Nephron progenitor cell (in vitro differentiated cells): Measurements from ENCODE around the gene GAK.
"Not testable (repeated sequence)": the region's sequence is repeated elsewhere in the genome, so short reads cannot be mapped to it uniquely, and the experiment has no call there.

Experiments used
- DNase-seq: peaks from one replicate; pipeline ENCODE4 v3.0.0; 2021
- H3K27ac Mint-ChIP-seq: 2 replicates; pipeline ENCODE4 v1.8.0; 2021; ENCODE audit warnings: mild to moderate bottlenecking, moderate library complexity, mixed read lengths
- H3K27me3 Mint-ChIP-seq: 2 replicates; pipeline ENCODE4 v1.8.0; 2021; ENCODE audit warnings: mild to moderate bottlenecking, low read depth, mixed read lengths; ENCODE audit not compliant: poor library complexity
- H3K36me3 Mint-ChIP-seq: 2 replicates; pipeline ENCODE4 v1.8.0; 2021; ENCODE audit warnings: low read depth, mixed read lengths
- H3K4me1 Mint-ChIP-seq: 2 replicates; pipeline ENCODE4 v1.8.0; 2021; ENCODE audit warnings: mixed read lengths
- H3K4me3 Mint-ChIP-seq: 2 replicates; pipeline ENCODE4 v1.8.0; 2021; ENCODE audit warnings: mild to moderate bottlenecking, moderate library complexity, mixed read lengths
- H3K9me3 Mint-ChIP-seq: 2 replicates; pipeline ENCODE4 v1.8.0; 2021; ENCODE audit warnings: mild to moderate bottlenecking, moderate library complexity, mixed read lengths
- TF ChIP-seq, protein P1 (sequence below): fragments of 200-600 bp; sonication (generic); IDR thresholded peaks from 2 replicates; pipeline ENCODE4 v1.5.0; 2021; ENCODE audit warnings: antibody characterized with exemption

The GAK gene

DNA sequence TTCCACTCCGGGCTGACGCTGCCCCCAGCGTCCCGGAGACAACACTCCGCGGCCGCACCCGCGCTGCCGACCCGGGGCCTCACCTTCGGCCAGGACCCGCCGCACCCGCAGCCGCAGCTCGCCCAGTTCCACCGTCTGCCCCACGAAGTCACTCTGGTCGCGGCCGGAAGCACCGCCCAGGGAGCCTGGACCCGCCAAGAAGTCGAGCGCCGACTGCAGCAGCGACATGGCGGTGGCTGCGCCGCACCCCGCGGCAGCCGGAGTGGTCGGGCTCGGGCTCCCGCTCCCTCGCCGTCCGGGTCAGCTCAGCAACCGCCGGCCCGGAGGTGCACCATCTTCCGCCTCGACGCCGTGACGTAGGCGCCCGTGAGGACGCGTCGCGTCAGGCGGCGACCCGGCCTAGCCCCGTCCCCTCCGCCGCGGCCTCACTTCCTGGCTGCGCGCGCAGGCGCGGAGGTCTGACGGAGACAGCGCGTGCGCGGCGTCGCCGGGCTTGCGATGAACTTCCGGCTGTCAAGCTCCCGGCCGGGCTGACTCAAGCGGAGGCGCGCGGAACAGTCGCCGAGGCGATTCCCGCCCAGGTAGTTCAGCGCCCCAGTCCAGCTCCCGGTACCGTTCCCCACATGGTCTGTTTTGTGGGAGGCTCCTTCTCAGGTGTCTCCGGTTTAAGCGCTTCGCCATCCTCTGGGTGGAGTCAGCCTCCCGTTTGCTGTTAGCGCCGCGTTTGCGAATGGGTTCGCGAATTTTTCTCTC is at the start of gene GAK, which contains the start of gene TMEM175:
GAK (minus strand) TSS at position 357 of the 753 bp plus-strand sequence; CDS start at position 228, 129 bp downstream.
TMEM175 (plus strand) TSS at position 501 of the 753 bp plus-strand sequence. CDS start 15,280 bp downstream, outside the sequence.
- H3K4me1 Mint-ChIP-seq, result peaks cover 33% of the 10 kb centered on the region
- peak within 1 kb of the TSS; percentile 96 for H3K4me3 Mint-ChIP-seq
- H3K27ac Mint-ChIP-seq, result peak within 1 kb of the TSS; percentile 90
- peak; percentile 97 for DNase-seq
- no peaks in the 10 kb centered on the region for H3K36me3 Mint-ChIP-seq
- H3K9me3 Mint-ChIP-seq, result no peaks in the 10 kb centered on the region
- TF ChIP-seq, protein P1, sequence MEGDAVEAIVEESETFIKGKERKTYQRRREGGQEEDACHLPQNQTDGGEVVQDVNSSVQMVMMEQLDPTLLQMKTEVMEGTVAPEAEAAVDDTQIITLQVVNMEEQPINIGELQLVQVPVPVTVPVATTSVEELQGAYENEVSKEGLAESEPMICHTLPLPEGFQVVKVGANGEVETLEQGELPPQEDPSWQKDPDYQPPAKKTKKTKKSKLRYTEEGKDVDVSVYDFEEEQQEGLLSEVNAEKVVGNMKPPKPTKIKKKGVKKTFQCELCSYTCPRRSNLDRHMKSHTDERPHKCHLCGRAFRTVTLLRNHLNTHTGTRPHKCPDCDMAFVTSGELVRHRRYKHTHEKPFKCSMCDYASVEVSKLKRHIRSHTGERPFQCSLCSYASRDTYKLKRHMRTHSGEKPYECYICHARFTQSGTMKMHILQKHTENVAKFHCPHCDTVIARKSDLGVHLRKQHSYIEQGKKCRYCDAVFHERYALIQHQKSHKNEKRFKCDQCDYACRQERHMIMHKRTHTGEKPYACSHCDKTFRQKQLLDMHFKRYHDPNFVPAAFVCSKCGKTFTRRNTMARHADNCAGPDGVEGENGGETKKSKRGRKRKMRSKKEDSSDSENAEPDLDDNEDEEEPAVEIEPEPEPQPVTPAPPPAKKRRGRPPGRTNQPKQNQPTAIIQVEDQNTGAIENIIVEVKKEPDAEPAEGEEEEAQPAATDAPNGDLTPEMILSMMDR, result no peak
- peaks cover 35% of the 10 kb centered on the region for H3K27me3 Mint-ChIP-seq

DNA sequence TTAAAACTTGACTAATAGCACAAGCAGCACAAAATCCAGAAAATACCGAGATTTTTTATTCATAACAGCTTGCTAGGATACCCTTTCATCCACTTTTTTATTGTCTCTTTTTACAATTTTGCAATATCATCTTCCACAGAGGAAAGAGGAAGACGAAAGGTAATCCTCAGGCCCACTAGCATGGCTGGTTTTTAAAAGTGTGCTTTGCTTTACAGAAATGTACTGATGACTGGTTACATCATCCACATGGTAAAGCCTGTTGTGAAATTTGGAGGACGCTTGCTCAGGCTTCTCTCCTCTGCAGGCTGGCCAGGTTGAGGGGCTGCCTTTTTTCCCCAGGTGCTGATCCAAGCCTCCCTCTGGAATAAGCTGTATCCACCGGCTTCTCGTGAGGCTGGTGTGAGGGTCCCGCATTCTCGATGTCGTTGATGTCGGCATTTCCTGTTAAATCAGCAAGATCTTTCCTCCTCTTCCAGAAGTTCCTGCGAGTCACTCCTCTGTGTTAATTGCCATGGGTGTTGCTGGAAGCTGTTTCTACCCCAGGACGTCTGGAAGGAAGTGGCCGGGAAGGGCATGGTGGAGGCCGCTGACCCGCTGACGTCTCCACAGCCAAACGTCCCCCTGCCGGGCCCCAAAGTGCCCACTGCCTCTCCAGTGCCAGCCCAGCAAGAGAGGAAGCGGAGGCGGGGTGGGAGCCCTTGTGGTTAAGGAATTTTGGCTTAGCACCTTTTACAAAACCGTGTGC is 47.0 kb upstream of the GAK start:
- DNase-seq, result no peak
- no peaks in the 10 kb centered on the region for H3K36me3 Mint-ChIP-seq
- no peak overlapping the region for H3K4me3 Mint-ChIP-seq
- H3K9me3 Mint-ChIP-seq, result peaks cover 13% of the 10 kb centered on the region
- TF ChIP-seq, protein P1, result no peak
- peaks cover 32% of the 10 kb centered on the region for H3K27me3 Mint-ChIP-seq
- peaks cover 27% of the 10 kb centered on the region for H3K4me1 Mint-ChIP-seq
- no peak overlapping the region for H3K27ac Mint-ChIP-seq

DNA sequence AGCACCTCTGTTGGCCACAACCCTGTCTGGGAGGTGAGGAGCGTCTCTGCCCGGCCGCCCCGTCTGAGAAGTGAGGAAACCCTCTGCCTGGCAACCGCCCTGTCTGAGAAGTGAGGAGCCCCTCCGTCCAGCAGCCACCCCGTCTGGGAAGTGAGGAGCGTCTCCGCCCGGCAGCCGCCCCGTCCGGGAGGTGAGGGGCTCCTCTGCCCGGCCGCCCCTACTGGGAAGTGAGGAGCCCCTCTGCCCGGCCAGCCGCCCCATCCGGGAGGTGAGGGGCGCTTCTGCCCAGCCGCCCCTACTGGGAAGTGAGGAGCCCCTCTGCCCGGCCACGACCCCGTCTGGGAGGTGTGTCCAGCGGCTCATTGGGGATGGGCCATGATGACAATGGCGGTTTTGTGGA is 43.9 kb upstream of the GAK start:
- peaks cover 36% of the 10 kb centered on the region for H3K27me3 Mint-ChIP-seq

DNA sequence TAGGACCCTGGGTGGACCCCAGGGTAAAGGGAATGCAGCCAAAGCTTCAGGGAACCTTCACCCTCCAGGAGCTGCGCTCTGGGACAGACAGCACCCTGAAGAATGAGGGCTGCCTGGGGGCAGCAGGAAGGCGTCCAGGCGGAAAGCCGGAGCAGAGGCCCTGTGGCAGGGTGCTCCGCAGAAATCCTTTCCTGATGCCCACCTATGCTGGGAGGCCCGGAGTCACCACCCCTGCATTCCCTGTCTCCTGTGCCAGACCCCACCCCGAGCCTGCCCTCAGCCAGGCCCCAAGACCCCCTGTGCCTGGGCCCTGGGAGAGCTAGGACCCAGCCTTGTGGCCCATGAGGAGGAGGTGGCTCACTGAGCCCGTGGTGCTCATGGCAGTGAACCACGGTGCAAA is 42.6 kb upstream of the GAK start:
- Mint-ChIP-seq H3K4me1 (peaks cover 17% of the 10 kb centered on the region), H3K36me3 (no peaks in the 10 kb centered on the region), H3K4me3 (no peak overlapping the region), H3K9me3 (peaks cover 13% of the 10 kb centered on the region), H3K27ac (no peak overlapping the region), H3K27me3 (peaks cover 40% of the 10 kb centered on the region)
- TF ChIP-seq, protein P1, result no peak
- DNase-seq, result no peak

More for the DNA sequence above, 43.9 kb upstream of the GAK start:
- not testable (repeated sequence) for H3K27ac Mint-ChIP-seq, H3K4me3 Mint-ChIP-seq, DNase-seq, H3K36me3 Mint-ChIP-seq
- Mint-ChIP-seq H3K9me3 (peaks cover 13% of the 10 kb centered on the region), H3K4me1 (peaks cover 19% of the 10 kb centered on the region)

DNA sequence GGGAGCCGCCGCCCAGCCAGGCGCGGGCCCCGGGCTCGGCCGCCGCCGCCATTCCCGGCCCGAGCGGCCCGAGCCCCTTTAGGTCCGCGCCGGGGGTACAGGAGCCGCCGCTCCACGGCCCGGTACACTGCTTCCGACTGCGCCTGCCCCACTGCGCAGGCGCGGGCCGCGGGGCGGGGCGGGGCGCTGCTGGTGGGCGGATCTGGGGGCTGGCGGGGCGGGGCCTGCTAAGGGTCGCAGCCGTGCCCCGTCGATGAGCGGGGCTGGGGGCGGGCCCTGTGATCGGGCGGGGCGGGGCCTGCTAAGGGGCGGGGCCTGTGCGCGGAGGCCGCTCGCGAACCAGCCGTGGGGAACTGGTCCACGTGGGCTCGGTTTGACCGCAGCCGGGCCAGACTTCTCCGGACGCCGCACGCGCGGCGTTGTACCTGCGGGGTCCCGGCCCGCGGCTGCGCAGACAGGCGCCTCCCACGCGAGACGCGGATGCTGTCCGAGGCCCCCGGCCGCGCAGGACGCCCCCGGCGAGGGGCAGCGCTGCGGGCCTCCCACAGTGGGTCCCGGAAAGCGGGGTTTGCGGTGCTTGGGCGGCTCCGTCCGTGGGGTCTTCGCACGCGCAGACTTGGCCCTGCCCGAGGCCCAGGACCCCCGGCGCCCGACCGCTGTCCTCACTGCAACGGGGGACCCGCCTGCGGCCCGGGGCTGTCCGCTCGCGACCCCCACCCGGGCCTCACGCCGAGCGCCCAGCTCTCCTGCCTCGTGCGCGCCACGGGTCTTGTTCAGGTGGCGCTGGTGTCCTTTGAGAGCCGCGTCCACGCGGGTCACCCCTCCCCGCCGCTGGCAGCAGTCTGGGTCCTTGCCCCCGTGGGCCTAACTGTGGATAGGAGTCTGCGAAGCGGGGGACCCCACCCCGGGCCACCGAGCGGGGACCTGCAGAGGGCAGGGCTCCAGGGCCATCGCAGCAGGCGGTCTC is 41.6 kb upstream of the GAK start, which contains the start of gene DGKQ:
DGKQ (minus strand) TSS at position 139 of the 967 bp plus-strand sequence; CDS start at position 52, 87 bp downstream.
- DNase-seq, result peak; percentile 90
- H3K4me3 Mint-ChIP-seq, result peak within 1 kb of the TSS; percentile 57

More for the DNA sequence above, 41.6 kb upstream of the GAK start, which contains the start of gene DGKQ:
- H3K36me3 Mint-ChIP-seq, result no peaks in the 10 kb centered on the region
- TF ChIP-seq, protein P1, result no peak
- peaks cover 9% of the 10 kb centered on the region for H3K4me1 Mint-ChIP-seq
- peaks cover 13% of the 10 kb centered on the region for H3K9me3 Mint-ChIP-seq
- H3K27ac Mint-ChIP-seq, result no peak within 1 kb of the TSS
- H3K27me3 Mint-ChIP-seq, result peaks cover 43% of the 10 kb centered on the region
